Measurements from ENCODE around the gene COL23A1. TPM values are rescaled to one million over a fixed set of nuclear protein-coding genes. Genes with fewer than 3 reads are reported as not detected.

Gene COL23A1
- total RNA-seq, 1 experiment from 2014 or later = 15.0 TPM

GRCh38 chr5:178590141-178590923 is at the start of gene COL23A1 (continued):
- TF ChIP-seq OVOL2 (CRISPR knock-in tag; IDR thresholded peaks at IDR 0.05; ENCODE audit: borderline replicate concordance) (no peak), NR3C1 (CRISPR knock-in tag; conservative IDR thresholded peaks at IDR 0.05; ENCODE audit: low read depth) (no peak), ZNF317 (CRISPR knock-in tag; IDR thresholded peaks at IDR 0.05; ENCODE audit: borderline replicate concordance, low read depth) (no peak), JAZF1 (CRISPR knock-in tag; IDR thresholded peaks at IDR 0.05) (no peak), ZNF416 (CRISPR knock-in tag; IDR thresholded peaks at IDR 0.05) (0 out of 2 replicates have a peak, but pooled peaks have one; percentile 18), FOXP1 (CRISPR knock-in tag; IDR thresholded peaks at IDR 0.05; ENCODE audit: borderline replicate concordance) (peak; percentile 67), KAT7 (CRISPR knock-in tag; IDR thresholded peaks at IDR 0.05; ENCODE audit: borderline replicate concordance) (no peak; the same call in 1 of the 2 replicates)
- TF ChIP-seq, protein P1, sequence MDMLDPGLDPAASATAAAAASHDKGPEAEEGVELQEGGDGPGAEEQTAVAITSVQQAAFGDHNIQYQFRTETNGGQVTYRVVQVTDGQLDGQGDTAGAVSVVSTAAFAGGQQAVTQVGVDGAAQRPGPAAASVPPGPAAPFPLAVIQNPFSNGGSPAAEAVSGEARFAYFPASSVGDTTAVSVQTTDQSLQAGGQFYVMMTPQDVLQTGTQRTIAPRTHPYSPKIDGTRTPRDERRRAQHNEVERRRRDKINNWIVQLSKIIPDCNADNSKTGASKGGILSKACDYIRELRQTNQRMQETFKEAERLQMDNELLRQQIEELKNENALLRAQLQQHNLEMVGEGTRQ (CRISPR knock-in tag; IDR thresholded peaks at IDR 0.05) = no peak
- TF ChIP-seq, protein P2, sequence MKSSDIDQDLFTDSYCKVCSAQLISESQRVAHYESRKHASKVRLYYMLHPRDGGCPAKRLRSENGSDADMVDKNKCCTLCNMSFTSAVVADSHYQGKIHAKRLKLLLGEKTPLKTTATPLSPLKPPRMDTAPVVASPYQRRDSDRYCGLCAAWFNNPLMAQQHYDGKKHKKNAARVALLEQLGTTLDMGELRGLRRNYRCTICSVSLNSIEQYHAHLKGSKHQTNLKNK (CRISPR knock-in tag; IDR thresholded peaks at IDR 0.05) = no peak
- TF ChIP-seq, protein P3, sequence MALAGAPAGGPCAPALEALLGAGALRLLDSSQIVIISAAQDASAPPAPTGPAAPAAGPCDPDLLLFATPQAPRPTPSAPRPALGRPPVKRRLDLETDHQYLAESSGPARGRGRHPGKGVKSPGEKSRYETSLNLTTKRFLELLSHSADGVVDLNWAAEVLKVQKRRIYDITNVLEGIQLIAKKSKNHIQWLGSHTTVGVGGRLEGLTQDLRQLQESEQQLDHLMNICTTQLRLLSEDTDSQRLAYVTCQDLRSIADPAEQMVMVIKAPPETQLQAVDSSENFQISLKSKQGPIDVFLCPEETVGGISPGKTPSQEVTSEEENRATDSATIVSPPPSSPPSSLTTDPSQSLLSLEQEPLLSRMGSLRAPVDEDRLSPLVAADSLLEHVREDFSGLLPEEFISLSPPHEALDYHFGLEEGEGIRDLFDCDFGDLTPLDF (CRISPR knock-in tag; IDR thresholded peaks at IDR 0.05) = no peak
- TF ChIP-seq, protein P4, sequence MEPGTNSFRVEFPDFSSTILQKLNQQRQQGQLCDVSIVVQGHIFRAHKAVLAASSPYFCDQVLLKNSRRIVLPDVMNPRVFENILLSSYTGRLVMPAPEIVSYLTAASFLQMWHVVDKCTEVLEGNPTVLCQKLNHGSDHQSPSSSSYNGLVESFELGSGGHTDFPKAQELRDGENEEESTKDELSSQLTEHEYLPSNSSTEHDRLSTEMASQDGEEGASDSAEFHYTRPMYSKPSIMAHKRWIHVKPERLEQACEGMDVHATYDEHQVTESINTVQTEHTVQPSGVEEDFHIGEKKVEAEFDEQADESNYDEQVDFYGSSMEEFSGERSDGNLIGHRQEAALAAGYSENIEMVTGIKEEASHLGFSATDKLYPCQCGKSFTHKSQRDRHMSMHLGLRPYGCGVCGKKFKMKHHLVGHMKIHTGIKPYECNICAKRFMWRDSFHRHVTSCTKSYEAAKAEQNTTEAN (CRISPR knock-in tag; IDR thresholded peaks at IDR 0.05) = no peak

DNA sequence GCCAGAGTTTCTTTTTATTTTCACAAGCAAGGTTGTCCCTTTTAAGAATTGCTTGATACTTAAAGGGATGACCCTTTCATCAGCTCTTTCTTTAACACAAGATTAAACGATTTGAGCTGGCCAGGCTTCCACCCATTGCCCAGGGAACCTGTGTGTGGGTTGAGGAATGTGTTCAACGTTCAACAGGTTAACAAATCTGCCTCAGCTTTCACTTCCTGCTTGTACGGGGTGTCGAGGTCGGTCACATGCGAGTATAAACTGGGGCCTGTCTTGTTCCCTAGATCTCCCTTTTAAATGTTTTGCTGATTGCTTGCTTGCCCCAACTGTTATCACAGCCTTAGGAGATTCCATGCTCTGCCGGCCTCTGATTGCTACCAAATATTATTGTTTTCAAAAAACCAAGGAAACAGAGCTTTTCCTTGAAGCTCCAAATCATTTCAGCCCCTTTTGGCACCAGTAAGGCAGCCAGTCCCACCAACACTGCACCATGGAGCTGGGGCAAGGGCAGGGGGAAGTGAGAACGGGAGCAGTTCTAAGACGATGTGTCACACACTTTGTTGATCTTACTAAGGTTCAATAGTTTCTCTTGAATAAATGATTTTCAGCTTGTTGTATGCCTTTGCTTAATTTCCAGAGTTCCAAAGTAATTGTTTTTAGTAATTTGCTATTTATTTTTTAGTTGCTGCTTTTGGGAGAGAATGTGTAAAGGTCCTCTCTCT is 47.3 kb upstream of the COL23A1 start:
- no peaks in the 10 kb centered on the region for H3K4me1 Mint-ChIP-seq
- CTCF ChIA-PET = no interaction called here
- H3K4me3 Mint-ChIP-seq = no peak overlapping the region
- no peak overlapping the region for H3K27ac Mint-ChIP-seq
- no peaks in the 10 kb centered on the region for H3K36me3 Mint-ChIP-seq
- DNase-seq (ENCODE audit: low spot score) (no peak), ATAC-seq (no peak)
- TF ChIP-seq ZNF512 (CRISPR knock-in tag; IDR thresholded peaks at IDR 0.05; ENCODE audit: borderline replicate concordance) (no peak), ATF1 (CRISPR knock-in tag; IDR thresholded peaks at IDR 0.05) (no peak), ESRRA (CRISPR knock-in tag; IDR thresholded peaks at IDR 0.05; ENCODE audit: borderline replicate concordance) (no peak), JAZF1 (CRISPR knock-in tag; IDR thresholded peaks at IDR 0.05) (no peak), ZNF671 (CRISPR knock-in tag; IDR thresholded peaks at IDR 0.05) (no peak), KAT7 (CRISPR knock-in tag; IDR thresholded peaks at IDR 0.05; ENCODE audit: borderline replicate concordance) (no peak), ZNF317 (CRISPR knock-in tag; IDR thresholded peaks at IDR 0.05; ENCODE audit: borderline replicate concordance, low read depth) (no peak)
- TF ChIP-seq, protein P5, sequence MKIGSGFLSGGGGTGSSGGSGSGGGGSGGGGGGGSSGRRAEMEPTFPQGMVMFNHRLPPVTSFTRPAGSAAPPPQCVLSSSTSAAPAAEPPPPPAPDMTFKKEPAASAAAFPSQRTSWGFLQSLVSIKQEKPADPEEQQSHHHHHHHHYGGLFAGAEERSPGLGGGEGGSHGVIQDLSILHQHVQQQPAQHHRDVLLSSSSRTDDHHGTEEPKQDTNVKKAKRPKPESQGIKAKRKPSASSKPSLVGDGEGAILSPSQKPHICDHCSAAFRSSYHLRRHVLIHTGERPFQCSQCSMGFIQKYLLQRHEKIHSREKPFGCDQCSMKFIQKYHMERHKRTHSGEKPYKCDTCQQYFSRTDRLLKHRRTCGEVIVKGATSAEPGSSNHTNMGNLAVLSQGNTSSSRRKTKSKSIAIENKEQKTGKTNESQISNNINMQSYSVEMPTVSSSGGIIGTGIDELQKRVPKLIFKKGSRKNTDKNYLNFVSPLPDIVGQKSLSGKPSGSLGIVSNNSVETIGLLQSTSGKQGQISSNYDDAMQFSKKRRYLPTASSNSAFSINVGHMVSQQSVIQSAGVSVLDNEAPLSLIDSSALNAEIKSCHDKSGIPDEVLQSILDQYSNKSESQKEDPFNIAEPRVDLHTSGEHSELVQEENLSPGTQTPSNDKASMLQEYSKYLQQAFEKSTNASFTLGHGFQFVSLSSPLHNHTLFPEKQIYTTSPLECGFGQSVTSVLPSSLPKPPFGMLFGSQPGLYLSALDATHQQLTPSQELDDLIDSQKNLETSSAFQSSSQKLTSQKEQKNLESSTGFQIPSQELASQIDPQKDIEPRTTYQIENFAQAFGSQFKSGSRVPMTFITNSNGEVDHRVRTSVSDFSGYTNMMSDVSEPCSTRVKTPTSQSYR (CRISPR knock-in tag; IDR thresholded peaks at IDR 0.05) = no peak
- TF ChIP-seq, protein P6, sequence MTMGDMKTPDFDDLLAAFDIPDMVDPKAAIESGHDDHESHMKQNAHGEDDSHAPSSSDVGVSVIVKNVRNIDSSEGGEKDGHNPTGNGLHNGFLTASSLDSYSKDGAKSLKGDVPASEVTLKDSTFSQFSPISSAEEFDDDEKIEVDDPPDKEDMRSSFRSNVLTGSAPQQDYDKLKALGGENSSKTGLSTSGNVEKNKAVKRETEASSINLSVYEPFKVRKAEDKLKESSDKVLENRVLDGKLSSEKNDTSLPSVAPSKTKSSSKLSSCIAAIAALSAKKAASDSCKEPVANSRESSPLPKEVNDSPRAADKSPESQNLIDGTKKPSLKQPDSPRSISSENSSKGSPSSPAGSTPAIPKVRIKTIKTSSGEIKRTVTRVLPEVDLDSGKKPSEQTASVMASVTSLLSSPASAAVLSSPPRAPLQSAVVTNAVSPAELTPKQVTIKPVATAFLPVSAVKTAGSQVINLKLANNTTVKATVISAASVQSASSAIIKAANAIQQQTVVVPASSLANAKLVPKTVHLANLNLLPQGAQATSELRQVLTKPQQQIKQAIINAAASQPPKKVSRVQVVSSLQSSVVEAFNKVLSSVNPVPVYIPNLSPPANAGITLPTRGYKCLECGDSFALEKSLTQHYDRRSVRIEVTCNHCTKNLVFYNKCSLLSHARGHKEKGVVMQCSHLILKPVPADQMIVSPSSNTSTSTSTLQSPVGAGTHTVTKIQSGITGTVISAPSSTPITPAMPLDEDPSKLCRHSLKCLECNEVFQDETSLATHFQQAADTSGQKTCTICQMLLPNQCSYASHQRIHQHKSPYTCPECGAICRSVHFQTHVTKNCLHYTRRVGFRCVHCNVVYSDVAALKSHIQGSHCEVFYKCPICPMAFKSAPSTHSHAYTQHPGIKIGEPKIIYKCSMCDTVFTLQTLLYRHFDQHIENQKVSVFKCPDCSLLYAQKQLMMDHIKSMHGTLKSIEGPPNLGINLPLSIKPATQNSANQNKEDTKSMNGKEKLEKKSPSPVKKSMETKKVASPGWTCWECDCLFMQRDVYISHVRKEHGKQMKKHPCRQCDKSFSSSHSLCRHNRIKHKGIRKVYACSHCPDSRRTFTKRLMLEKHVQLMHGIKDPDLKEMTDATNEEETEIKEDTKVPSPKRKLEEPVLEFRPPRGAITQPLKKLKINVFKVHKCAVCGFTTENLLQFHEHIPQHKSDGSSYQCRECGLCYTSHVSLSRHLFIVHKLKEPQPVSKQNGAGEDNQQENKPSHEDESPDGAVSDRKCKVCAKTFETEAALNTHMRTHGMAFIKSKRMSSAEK (CRISPR knock-in tag; IDR thresholded peaks at IDR 0.05; ENCODE audit: borderline replicate concordance) = no peak
- TF ChIP-seq, protein P7, sequence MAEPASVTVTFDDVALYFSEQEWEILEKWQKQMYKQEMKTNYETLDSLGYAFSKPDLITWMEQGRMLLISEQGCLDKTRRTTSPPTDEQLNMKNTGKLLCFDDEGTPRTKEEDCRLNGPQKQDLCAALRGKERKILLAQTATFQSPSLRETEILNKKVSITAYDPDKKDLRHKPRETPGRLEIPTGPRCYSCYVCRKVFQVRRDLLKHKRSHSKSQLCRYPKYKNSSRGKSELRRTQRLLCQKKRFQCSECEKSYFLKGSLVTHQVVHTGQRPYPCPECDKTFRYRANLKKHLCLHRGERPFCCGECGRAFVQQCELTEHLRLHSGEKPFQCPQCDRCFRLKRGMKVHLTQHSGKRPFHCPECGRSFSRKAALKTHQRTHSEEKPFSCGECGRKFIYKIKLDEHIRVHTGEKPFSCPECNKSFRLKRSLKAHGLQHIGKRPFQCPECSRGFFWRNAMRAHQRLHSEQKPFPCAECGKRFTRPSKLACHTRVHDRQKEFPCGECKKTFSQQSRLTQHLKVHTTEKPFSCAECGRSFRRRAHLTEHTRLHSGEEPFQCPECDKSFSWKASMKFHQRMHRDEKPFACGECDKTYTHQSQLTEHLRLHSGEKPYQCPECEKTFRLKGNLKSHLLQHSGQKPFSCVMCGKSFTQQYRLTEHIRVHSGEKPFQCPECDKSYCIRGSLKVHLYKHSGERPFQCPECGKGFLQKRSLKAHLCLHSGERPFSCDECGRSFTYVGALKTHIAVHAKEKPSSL (CRISPR knock-in tag; conservative IDR thresholded peaks at IDR 0.05) = no peak
- peaks cover 18% of the 10 kb centered on the region for H3K27me3 Mint-ChIP-seq (ENCODE audit: low read depth)
- POLR2A ChIA-PET = no interaction called here
- H3K9me3 Mint-ChIP-seq = peaks cover 11% of the 10 kb centered on the region
